HK-2 (cell line): ENCODE results near the gene ZNF784.

ENCODE experiments used
- DNase-seq: peaks from one replicate; pipeline ENCODE4 v3.0.0-alpha.2; 2018; ENCODE audit not compliant: unreplicated experiment

ZNF784 gene

DNA sequence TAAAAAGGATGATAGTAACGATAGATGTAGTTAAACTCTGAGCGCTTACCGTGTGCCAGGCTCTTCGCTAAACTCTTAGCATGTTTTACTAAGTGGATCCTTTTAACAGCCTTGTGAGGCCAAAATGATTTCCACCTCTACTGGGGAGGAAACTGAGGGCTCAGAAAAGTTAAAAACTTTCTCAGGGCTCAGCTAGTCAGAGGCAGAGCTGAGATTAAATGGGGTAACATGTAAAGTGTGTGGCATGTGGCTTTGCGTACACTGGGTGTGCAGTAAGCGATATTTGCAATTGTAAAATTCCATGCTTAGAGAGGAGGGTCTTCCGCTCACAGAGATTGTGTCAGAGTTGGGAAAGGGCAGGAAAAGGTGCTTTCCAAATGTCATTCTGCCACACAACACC, 32.2 kb upstream of the ZNF784 start:
- DNase-seq: no peak

DNA sequence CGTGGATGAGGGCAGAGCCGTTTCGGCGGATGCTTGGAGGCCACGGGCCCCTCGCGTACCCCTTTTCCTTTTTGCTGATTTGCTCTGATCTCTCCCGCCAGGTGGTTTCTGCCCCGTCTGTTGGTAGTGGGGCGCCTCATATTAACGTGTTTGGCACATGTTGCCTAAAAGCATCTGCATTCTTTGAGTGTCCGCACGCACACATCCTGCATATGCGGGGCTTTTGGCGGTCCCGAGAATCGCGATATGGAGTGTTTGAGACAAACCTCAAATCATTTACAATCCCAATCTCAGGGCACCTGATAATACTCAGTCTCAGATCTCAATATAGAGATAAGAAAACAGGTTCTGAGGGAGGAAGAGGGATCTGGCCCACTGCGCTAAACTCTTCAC, 31.3 kb upstream of the ZNF784 start:
- DNase-seq: no peak

DNA sequence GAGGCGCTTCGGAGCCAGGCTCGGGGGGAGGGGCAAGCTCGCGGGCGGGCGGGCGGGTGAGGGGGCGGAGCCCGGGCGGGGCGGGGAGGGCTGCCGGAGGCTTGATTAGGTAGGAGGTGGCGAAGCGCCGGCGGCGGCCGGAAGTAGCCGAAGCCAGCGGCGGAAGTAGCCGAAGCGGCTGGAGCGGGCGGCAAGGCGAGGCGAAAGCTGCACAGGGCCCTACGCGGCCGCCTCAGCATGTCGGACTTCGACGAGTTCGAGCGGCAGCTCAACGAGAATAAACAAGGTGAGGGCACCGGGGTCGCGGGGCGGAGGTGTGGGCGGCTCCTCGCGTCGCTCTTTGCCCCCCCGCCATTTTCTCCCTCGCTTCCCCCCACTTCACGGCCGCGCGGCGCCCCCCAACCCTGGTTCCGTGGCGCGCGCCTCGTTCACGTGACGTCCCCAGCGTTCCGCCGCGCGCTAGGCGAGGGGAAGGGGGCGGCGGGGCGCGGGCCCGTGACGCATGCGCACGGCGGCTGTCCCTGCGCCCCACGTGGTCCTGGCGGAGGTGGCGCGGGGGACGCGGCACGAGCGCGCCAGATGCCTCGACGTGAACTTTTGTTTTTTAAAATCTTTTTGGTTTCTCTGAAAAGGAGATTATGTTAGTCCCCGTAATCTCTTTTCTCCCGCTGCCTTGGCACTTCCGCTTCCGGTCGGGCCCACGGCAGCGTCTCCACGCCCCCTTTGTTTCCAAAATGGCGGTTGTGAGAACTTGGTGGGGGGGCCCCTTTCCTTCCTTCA, 30.7 kb upstream of the ZNF784 start, which contains the start of gene U2AF2:
Gene U2AF2, plus strand, starts transcription at position 168 of the 780 bp plus-strand sequence. Its CDS starts 70 bp downstream, at position 238.
- DNase-seq: peak; percentile 99

DNA sequence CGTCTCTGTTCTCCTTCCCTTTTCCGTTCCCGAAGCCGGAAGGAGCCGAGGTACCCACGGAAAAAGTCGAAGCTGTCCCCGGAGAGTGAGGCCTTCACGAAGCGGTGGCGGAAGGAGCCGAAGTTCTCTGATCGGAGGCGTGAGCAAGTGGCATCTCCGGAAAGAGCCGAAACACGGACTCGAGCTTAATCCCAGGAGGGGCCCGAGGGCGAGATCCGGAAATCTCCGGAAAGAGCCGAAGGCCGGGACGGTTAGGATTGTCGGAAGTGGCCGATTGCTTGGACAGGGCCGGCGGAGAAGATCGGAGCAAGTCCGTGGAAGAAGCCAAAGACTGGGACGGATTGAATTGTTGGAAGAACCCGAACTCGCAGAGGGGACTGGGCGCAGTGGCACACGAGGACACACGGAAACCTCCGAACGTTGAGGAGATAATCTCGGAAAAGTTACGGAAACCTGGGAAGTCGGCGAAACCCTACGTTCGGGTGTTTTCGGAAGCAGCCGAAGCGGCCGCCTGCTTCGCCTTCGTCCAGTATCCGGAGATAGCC, 30.0 kb upstream of the ZNF784 start:
- peak; percentile 100 for DNase-seq

DNA sequence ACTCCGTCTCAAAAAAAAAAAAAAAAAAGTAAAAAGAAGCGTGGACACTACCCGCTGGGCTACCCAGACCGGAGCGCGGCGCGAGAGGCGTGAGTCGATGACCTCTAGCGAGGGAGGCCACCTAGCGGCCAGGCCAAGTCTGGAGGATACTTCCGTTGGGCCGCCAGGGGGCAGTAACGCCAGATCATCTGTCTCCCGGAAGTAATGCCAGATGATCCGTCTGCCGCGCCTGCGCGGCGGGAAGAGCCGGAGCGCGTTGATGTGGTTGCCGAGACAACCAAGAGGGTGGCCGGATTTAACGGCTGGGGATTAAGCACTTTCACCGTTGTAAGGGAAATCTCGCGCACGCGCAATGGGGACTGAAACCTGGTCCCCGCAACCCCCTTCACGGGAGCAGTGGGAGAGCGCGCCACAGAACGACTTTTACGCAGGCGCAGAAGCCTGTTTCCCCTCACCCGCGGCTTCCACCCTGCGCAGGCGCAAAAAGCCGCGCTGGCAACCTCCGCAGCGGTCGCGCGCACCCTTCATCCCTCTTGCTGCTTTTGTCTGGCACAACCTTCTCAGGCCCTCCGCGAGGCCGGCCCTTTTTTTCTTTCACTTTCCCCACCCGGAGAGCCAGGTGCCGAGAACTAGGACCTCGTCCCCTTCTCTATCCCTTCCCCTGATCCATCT, 29.4 kb upstream of the ZNF784 start:
- peak; percentile 99 for DNase-seq

DNA sequence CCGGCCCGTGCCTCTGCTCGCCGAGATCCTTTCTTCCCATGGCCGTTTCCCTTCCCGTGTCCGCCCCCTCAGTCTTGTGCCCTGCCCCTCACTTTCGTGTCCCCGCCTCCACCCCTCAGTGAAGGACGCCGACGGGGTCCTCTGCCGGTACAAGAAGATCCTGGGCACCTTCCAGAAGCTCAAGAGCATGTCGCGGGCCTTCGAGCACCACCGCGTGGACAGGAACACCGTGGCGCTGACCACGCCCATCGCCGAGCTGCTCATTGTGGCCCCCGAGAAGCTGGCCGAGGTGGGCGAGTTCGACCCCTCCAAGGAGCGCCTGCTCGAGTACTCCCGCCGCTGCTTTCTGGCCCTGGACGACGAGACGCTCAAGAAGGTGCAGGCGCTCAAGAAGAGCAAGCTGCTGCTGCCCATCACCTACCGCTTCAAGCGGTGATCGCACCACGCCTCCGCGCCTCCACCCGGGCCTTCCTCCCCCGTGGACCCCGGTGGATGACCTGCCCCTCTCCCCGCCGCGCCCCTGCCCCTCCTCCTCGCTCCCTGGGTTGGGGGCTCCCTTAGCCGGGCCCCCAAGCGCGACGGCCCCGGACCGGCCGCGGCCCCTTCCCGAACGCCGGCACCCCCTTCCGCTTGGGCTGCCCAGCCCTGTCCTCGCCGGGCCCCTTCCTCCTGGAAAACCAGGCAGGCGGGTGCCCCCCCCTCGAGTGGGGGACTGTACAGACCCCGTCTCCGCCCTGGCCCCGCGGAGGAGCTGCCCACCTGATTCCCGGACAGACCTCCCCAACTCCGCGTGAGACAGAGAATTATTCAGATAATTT, 28.2 kb upstream of the ZNF784 start:
- DNase-seq: no peak

DNA sequence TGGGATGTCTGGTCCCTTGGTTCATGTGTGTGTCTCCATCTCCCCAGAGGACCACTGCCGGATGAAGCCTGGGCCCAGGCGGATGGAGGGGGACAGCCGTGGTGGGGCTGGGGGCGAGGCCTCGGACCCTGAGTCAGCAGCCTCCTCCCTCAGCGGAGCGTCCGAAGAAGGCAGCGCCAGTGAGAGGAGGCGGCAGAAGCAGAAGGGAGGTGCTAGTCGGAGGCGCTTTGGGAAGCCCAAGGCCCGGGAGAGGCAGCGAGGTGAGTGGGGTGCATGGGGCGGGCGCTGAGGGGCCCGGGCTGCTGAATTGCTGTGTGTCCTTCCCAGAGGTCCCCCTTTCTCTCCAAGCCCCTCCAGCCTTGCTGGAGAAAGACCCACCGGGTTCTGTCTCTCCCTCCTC, 26.9 kb upstream of the ZNF784 start:
- DNase-seq: no peak

DNA sequence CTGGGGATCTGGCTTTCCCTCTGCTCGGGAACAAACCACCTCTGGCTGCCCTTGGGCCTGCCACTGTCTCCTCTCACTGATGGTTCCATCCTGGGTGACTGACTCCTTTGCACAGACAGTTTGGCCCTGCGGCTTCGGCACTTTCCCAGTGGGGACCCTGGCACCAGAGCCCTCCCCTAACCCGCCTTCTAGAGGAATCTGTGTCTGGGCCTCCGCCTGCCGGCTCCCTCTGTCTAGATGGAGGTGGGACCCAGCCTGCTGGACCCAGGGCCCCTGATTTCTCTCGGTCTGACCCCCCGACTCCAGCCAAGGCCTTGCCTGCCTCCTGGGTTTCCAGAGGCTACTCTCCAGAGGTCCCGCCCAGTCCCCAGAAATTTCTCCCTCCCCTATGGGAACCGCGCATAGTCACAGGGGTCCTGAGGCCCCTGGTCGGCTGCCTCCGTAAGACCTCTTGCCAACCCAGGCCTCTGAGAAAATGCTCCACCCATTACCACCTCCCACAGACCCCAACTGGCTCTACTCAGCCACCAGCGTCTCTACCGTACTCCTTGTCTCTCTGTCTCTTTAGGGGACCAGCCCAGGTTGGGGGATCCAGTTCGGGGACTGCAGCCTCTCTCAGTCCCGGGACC, 26.4 kb upstream of the ZNF784 start:
- no peak for DNase-seq

DNA sequence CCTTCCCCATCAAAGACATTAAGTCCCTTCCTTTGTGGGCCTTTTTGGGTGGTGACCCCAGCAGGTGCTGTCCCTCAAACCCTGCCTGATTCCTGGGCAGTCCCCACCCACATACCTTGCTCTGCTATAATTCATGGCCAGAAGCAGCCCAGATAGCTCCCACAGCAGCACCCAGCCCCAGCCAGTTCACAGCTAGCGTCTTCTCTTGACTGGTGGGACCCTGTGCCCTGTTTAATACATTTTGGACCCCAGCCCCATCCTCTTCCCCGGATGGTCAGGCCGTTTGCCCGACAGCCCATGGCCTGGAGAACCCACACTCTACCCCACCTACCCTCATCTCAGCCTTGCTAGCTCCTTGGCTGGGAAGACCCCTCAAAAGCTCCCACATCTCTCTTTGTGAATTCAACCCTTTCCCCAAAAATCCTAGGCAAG, 25.8 kb upstream of the ZNF784 start:
- no peak for DNase-seq

DNA sequence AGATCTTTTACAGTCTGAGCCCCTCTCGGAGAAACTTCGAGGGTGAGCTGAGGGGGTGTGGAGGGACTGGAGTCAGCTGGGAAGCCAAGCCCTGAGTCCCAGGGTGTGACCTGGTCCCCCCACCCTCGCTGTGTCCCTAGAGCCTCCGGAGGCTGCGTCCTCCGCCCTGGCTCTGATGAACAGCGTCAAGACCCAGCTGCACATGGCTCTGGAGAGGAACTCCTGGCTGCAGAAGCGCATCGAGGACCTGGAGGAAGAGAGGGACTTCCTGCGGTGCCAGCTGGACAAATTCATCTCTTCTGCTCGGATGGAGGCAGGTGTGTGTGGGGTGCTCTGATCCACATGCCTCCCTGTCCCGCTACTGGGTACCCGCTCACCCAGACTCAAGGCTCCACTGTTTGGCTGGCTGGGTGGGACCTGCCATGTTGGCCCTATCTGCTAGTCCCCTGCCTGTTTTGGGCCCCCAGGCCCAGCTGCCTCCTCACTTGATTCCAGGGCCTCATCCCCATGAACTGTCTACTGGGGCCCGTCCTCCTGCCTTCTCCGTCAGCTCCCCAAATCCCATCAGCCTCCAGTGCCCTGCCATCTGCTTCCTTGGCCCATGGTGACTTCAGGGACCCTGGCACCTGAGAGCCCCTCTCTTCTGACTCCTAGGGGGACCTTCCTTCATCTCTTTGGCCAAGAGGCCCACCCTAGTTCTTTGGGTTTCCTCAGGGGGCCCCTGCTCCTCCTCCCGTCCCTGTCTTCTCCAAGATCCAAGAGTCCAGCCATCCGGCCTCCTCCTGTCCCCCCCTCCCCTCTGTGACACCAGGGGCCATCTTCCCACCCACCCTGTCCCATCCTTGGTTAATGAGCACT, 25.1 kb upstream of the ZNF784 start:
- DNase-seq: no peak

DNA sequence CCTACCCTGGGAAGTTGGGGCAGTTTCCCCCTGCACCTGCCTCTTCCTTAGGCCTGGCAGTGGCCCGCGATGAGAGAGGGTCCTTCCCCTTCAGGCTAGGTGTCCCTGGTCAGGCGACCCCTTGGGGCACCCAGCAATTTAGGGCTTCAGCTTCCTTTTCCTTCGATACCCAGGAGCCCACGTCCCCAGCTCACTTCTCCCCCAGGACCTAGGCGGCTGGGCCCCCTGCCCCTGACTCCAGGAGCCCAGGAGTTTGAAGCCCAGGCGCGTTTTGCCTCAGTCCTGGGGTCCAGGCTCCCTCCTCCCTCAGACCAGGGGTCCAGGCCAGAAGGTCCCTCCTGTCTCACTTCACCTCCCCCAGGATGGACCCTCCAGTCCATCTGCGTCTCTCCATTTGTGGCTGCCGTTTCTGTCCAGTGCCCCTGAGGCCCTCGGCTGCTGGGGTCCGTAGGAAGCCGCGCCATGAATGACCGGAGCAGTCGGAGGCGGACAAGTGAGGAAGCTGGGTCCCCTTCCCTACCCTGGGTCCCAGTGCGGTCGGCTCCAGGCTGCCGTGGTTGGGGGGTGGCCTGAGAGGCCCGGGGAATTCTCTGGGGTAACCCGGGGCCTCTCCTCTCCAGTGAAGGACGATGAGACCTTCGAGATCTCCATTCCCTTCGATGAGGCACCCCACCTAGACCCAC, 24.4 kb upstream of the ZNF784 start:
- DNase-seq: no peak

DNA sequence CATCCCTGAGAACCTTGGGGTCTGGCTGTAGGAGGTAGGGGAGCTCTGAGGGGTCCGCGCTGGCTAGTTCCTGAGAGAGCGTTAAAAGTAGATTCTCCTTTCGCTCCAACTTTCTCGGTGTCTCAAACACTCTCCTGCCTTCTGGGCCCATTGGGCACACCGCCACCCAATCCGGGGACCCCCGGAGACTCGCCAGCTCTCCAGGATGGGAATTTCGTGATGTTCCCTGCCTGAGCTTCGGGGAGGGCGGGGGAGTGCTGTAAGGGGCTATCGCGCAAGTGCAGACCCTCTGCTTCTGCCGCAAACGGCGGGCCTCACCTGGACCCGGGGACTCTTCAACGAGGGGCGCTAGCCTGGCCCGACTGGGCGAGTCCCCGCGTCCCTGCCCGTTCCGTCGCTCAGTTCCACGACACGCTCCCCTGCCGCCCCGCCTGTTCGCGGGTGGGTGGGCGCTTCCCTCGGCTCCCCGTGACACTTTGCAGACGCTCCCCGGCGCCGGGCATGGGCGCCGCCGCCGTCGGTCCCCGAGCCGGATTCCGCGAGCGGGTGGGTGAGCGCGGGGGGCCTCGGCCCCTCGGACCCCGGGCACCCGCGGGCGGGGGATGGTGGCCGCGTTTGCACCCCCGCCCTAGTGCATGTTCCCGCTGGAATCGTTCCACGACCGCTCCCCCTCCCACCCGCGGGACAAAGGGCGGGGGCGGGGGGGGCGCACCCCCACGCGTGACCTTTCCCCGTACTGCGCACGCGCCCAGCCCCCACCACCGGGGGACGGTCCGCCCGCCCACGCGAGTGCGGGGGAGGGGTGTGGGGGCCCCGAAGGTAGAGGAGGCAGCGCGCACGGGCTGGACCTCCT, 23.6 kb upstream of the ZNF784 start, which contains the start of gene CCDC106:
Gene CCDC106, plus strand, starts transcription at position 481 of the 853 bp plus-strand sequence. CDS start 835 bp downstream, outside the sequence.
- DNase-seq: no peak

DNA sequence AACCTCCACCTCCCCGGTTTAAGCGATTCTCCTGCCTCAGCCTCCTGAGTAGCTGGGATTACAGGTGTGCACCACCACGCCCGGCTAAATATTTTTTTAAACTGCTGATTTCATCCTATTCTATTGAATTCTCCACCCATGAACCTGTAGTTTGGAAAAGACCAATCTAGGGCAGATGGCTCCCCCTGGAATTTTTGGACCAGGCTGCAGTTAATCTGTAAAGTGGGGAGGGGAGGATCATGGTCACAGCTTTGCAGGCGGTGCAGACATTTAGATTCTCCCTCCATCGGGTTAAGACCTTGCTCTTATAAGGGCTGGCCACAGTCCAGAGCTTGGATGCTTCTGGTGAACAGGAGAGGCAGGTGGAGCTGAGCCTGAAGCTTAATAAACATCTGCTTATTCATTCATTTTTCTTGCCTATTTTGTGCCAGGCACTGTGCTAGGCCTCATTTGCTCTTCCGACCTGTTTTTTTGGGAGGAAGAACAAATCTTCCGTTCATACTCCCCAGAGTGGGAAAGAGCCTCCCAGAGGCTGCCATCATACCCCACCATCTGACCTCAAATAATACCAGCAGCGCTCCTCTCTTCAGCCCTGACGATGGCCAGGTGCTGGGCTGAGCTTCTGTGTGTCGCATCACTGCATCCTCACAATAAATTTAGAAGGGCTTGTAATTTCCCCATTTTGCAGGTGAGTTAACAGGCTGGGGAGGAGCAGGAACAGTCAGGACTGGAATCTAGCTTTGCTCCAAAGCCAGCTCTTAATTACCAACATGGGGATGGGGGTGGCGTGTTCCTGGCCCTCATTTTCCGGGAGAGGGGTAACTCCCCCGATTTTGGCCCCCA, 22.7 kb upstream of the ZNF784 start:
- DNase-seq: no peak

DNA sequence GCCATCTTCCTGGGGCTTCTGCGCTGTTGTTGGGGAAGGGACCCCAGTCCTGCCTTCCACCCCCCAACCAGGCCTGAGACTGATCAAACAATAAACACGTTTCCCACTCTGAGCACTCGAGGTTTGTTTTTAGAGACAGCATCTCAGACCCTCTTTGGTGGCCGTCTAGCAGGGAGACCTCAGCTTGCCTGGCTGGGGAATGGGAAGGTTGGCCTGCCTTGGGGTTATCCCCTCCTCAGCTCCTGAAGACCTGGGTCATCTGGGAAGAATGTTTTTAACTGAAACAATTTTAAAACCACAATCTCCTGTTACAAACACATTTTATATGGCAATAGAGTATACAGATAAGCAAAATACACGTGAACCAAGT, 21.1 kb upstream of the ZNF784 start:
- DNase-seq: no peak

DNA sequence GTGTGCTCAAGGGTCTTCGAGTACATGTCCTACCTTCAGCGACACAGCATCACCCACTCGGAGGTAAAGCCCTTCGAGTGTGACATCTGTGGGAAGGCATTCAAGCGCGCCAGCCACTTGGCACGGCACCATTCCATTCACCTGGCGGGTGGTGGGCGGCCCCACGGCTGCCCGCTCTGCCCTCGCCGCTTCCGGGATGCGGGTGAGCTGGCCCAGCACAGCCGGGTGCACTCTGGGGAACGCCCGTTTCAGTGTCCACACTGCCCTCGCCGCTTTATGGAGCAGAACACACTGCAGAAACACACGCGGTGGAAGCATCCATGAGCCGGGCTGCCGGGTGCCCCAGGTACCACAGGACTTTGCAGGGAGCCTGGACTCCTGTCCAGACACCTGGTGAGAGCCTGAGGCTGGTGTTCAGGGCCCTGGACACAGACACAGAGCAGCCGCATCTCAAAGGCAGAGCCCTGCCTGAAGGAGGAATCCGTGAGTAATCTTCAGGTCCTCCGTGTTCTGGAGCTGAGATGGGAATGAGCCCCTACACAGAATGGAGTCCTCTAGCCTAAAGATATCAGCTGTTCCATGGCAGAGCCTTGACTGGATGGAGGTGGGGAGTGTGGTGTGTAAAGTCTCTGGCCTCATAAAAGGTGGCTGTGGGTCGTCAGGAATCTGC, 20.6 kb upstream of the ZNF784 start:
- peak; percentile 60 for DNase-seq

DNA sequence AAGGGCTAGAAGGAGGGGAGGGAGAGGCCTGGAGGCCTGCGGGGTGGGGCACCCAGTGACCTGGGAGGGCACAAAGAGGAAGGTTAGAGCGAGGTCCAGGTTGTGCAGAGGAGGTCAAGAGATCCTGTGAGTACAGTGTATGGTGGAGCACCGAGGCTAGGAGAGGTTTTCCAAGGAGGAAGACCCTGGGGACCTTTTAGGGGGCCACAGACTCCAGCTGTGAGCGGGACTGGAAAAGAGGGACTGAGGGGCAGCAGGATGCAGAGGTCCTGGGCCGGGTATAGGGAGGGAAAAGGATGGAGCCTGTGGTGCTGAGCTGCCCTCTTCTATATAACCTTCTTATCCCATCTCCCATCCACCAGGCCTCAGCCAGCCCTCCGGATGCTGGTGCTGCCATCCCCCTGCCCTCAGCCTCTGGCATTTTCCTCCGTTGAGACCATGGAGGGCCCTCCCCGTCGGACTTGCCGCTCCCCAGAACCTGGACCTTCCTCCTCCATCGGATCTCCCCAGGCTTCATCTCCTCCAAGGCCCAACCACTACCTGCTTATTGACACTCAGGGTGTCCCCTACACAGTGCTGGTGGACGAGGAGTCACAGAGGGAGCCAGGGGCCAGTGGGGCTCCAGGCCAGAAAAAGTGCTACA, 19.9 kb upstream of the ZNF784 start:
- DNase-seq: no peak

DNA sequence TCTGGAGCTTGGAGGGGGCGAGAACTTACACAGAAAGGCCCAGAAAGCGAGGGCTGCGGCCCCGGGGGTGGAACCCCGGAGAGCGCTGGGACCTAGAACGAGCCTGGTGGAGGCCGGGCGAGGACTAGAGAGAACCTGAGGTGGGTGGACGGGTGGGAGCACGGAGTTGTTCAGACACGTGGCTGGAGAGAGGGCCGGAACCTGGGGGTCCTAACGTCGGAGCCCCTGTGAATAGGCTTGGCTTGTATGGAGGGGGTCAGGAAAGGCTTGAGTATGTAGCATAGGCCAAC, 19.5 kb upstream of the ZNF784 start:
- no peak for DNase-seq
